ENCODE data around the gene VAMP1.
"Not testable (repeated sequence)": the region's sequence is repeated elsewhere in the genome, so short reads cannot be mapped to it uniquely, and the experiment has no call there.

The VAMP1 gene

GRCh38 chr12:6469609-6470374 lies 685 bp downstream of the VAMP1 start:
- no peak for DNase-seq

- no peak for DNase-seq
Observed at GRCh38 chr12:6469092-6469491, 1.4 kb downstream of the VAMP1 start.

GRCh38 chr12:6468283-6468575 lies 2.2 kb downstream of the VAMP1 start:
- no peak for DNase-seq

GRCh38 chr12:6467571-6468282 lies 2.8 kb downstream of the VAMP1 start:
- not testable (repeated sequence) for DNase-seq

GRCh38 chr12:6466751-6467150 lies 3.7 kb downstream of the VAMP1 start:
- DNase-seq, result not testable (repeated sequence)

- no peak for DNase-seq
Observed at GRCh38 chr12:6466184-6466573, 4.3 kb downstream of the VAMP1 start.

GRCh38 chr12:6465467-6466183 lies 4.9 kb downstream of the VAMP1 start:
- DNase-seq, result peak; percentile 68

- no peak for DNase-seq
Observed at GRCh38 chr12:6464531-6464930, 5.9 kb downstream of the VAMP1 start.

- no peak for DNase-seq
Observed at GRCh38 chr12:6463858-6464257, 6.6 kb downstream of the VAMP1 start.

GRCh38 chr12:6463216-6463615 lies 7.3 kb downstream of the VAMP1 start:
- no peak for DNase-seq

- DNase-seq, result no peak
Observed at GRCh38 chr12:6462234-6462995, 8.1 kb downstream of the VAMP1 start.

GRCh38 chr12:6461401-6462233 lies 8.9 kb downstream of the VAMP1 start:
- DNase-seq, result no peak

- no peak for DNase-seq
Observed at GRCh38 chr12:6460751-6461371, 9.6 kb downstream of the VAMP1 start.

GRCh38 chr12:6459004-6459337 lies 11.5 kb downstream of the VAMP1 start:
- no peak for DNase-seq

GRCh38 chr12:6458281-6459003 lies 12.0 kb downstream of the VAMP1 start:
- no peak for DNase-seq

GRCh38 chr12:6457220-6457945 lies 13.1 kb downstream of the VAMP1 start:
- DNase-seq, result no peak

GRCh38 chr12:6452944-6453630 lies 17.4 kb downstream of the VAMP1 start:
- DNase-seq, result no peak

- DNase-seq, result peak; percentile 17
Observed at GRCh38 chr12:6452245-6452943, 18.1 kb downstream of the VAMP1 start.

Measured in fibroblast of skin of back (primary cell).